Activated CD8-positive, alpha-beta memory T cell treated with anti-CD3 and anti-CD28 coated beads, Interleukin-2, amount 50 U/mL, for 48 hours (primary cell): ENCODE results near the gene MALRD1.

Source experiments
- DNase-seq: peaks from one replicate; pipeline ENCODE4 v3.0.0-alpha.2; 2020

Gene MALRD1

GRCh38 chr10:19231034-19231433 is 182.4 kb downstream of the MALRD1 start:
- no peak for DNase-seq

- no peak for DNase-seq
These were observed 197.5 kb downstream of the MALRD1 start for GRCh38 chr10:19245889-19246752.

- no peak for DNase-seq
These were observed 199.2 kb downstream of the MALRD1 start for GRCh38 chr10:19247843-19248242.

- no peak for DNase-seq
These were observed 201.9 kb downstream of the MALRD1 start for GRCh38 chr10:19250546-19250945.

- no peak for DNase-seq
These were observed 203.9 kb downstream of the MALRD1 start for GRCh38 chr10:19252531-19252930.

- DNase-seq, result no peak
These were observed 207.7 kb downstream of the MALRD1 start for GRCh38 chr10:19256331-19256730.

- no peak for DNase-seq
These were observed 214.7 kb downstream of the MALRD1 start for GRCh38 chr10:19263262-19263661.

- DNase-seq, result no peak
These were observed 234.7 kb downstream of the MALRD1 start for GRCh38 chr10:19283285-19283684.

- DNase-seq, result no peak
These were observed 235.2 kb downstream of the MALRD1 start for GRCh38 chr10:19283786-19284185.

- no peak for DNase-seq
These were observed 242.2 kb downstream of the MALRD1 start for GRCh38 chr10:19290770-19291169.

GRCh38 chr10:19294233-19294632 is 245.6 kb downstream of the MALRD1 start:
- no peak for DNase-seq

- DNase-seq, result no peak
These were observed 251.0 kb downstream of the MALRD1 start for GRCh38 chr10:19299645-19300044.

GRCh38 chr10:19302117-19302516 is 253.5 kb downstream of the MALRD1 start:
- DNase-seq, result no peak

- no peak for DNase-seq
These were observed 261.5 kb downstream of the MALRD1 start for GRCh38 chr10:19310066-19310465.

- DNase-seq, result no peak
These were observed 267.7 kb downstream of the MALRD1 start for GRCh38 chr10:19316204-19316870.

GRCh38 chr10:19317952-19318351 is 269.4 kb downstream of the MALRD1 start:
- no peak for DNase-seq

- DNase-seq, result no peak
These were observed 277.0 kb downstream of the MALRD1 start for GRCh38 chr10:19325581-19325980.

GRCh38 chr10:19328582-19328981 is 280.0 kb downstream of the MALRD1 start:
- no peak for DNase-seq

GRCh38 chr10:19329475-19329874 is 280.9 kb downstream of the MALRD1 start:
- DNase-seq, result no peak

- no peak for DNase-seq
These were observed 283.7 kb downstream of the MALRD1 start for GRCh38 chr10:19332304-19332703.

GRCh38 chr10:19333631-19334030 is 285.0 kb downstream of the MALRD1 start:
- DNase-seq, result no peak

- no peak for DNase-seq
These were observed 299.0 kb downstream of the MALRD1 start for GRCh38 chr10:19347621-19348020.

- DNase-seq, result no peak
These were observed 318.6 kb downstream of the MALRD1 start for GRCh38 chr10:19367176-19367575.

- no peak for DNase-seq
These were observed 325.4 kb downstream of the MALRD1 start for GRCh38 chr10:19373988-19374387.
